Midbrain (tissue), 1 donor: Measurements from ENCODE around the gene COL23A1.

Experiments
- DNase-seq: peaks from one replicate; lab custom pipeline; 2025; lab: John Stamatoyannopoulos, UW

COL23A1 gene

DNA sequence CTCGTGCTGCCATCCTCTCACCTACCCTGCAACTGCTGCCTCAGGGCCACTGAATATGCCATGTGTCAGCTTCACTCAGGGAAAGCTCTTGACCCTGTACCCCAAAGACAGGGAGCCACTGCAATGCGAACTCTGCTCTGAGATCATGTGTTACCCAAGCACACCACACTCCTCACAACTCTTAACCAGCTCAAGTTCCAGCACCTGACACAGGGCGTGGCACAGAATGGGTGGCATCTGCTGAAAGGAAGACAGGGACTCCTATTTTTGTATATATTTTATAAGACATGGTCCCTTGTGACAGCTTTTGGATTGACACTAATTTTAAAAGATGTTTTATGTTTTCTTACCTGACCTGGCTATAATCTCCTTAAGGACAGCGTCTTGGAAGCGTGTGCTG lies 368.3 kb downstream of the COL23A1 start:
- DNase-seq, result no peak

DNA sequence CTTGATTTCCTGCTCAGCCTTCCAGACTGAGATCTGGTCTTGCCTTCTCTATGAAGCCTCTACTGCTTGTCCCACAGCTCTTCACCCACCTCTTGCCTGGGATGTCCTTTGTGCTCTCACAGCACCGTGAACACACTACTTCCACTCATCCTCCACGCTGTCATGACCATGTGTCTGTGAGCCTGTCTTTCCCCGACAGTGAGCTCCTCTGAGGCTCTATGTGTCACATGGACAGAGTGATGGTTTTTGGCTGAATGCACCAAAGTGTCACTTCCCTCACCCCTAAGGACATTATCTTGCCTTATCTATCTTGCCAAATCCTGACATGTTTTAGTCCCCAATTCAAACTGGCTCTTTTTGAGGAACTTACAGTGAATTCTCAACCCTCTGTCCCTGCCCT lies 368.9 kb downstream of the COL23A1 start:
- DNase-seq, result no peak

DNA sequence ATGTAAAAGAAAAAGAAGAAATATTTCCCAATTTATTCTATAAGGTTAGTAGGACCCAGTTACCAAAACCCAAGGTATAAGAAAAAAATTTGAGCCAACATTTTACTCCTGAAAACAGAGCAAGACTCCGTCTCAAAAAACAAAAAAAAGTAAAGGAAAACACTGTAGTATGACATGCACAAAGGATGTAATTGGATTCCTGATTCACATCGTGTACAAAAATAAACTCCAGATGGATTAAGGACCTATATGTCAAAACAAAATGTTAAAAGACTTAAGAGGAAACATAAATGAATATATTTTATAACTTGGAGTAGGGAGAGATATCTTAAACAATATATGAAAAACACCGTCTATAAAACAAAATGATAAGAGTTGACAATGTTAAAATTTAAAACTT lies 371.4 kb downstream of the COL23A1 start:
- DNase-seq, result no peak

DNA sequence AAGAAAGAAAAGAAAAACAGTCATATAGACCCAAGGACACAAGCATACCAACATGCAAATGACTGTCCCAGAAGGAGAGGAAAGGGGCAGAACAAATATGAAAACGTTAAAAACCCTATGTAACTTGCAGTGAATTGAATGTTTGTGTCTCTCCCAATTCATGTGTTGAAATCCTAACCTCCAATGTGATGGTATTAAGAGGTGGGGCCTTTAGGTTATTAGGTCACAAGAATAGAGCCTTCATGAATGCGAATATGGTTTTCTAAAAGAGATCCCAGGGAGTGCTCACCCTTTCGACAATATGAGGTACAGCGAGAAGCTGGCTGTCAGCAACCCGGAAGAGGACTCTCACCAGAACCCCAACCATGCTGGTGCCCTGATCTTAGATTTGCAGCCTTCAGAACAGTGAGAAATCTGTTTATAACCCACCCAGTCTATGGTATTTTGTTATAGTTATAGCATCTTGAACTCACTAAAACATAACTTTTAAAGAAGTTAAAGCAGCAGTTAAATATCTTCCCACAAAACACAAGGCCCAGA lies 371.9 kb downstream of the COL23A1 start:
- no peak for DNase-seq

DNA sequence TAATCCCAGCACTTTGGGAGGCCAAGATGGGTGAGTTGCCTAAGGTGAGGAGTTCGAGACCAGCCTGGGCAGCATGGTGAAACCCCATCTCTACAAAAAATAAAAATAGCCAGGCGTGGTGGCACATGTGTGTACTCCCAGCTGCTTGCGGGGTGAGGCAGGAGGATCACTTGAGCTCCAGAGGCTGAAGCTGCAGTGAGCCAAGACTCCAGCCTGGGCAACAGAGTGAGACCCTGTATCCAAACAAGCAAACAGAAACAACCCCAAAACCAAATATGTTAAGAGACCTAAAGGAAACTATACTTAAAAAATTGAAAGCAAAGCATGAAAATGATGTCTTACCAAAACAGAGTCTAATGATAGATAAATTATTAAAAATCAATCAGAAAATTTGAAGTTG lies 373.4 kb downstream of the COL23A1 start:
- DNase-seq, result no peak

DNA sequence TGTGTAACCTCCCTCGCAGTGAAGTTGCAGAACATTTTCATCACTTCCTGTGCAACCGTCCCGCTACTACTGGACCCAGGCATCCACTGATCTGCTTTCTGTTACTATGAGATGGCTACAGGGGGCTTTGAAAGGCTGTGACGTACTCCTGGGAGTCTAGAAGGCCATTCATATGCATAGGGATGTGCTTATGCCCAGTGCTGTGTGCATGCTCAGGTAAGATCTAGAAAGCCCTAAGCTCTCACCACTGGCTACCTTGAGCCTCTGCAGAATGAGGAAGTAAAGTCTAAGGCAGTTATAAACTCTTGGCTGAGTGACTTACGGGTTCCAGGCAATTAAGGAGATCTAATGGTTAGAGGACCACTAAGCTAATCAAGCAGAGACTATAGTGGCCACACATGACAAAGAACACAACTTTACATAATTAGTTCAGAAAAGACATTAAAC lies 374.1 kb downstream of the COL23A1 start:
- no peak for DNase-seq

DNA sequence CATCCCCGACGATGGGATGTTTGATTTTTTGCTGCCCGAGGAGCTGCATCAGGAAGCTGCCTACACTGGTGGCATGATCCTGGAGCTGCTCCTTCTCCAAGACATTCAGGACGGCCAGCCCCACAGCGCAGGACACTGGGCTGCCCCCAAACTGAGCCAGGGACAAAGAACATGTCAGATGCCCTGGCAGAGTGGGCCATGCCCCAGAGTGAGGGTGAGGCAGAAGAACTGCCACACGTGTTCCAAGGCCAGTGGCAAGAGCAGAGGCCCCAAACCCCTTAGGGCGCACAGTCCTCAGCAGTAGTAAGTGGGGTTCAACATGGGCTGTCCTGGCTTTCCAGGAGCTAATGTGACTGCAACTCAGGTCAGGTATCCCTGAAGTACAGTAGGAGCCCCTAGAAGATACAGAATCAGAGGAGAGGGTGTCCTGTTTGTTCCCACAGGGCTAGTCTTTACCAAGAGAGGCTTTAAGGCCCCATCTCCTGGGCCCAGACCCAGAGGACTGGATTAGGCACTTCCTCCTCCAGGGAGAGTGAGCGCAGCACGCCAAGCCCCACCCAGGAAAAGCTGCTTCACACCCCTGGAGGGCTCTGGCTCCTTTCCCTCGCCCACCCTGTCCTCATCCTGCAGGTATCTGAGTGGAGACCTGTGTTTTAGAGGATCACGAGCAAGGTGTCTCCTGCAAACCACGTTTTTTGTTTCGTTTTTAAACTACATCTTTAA lies 374.8 kb downstream of the COL23A1 start:
- no peak for DNase-seq

DNA sequence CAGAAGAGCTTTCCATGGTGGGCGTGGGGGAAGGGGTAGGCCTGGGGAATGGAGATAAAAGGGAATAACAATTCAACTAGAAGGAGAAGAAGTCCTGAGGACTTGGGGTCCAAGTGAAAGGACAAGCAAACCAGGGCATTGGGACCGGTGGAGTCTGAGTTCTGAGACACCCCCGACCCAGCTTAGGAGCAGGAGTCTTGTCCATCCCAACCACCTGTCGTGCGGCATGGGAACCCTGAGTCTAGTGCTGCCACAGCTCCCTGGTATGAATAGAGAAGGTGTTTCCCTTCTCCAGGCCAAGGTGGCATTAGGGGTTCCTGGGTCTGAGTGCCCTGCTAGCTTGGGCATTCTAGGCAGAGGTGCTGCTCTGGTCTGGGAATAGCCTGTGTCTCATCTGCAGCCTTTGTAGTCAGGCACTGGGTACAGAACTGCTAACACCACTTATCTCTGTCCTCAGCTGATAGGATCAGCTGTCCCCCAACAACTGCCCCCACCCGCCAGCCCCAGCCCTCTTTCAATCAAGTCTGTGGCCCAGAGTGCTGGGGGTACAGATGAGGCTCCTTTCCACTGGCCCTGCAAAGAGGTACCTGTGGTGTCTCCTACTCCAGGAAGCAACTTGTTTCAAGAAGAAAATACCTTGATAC lies 375.9 kb downstream of the COL23A1 start:
- no peak for DNase-seq

DNA sequence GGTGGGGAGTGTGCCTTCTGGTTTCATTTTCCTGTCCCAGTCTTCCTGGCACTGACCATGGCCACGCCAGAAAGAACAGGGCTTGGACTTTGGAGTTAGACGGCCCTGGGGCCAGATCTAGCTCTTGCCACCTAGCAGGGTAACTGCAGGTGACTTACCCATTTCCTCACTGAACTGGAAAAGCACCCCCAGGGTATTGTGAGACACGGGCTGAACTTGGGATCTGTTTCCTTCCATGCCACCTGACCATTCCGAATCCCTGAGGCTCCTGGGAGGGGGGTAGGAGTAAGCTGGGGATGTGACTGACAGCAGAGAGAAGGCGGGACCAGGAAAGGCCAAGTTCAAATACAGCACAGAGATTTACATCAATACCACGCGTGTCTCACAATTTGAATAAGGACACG lies 376.4 kb downstream of the COL23A1 start:
- no peak for DNase-seq

DNA sequence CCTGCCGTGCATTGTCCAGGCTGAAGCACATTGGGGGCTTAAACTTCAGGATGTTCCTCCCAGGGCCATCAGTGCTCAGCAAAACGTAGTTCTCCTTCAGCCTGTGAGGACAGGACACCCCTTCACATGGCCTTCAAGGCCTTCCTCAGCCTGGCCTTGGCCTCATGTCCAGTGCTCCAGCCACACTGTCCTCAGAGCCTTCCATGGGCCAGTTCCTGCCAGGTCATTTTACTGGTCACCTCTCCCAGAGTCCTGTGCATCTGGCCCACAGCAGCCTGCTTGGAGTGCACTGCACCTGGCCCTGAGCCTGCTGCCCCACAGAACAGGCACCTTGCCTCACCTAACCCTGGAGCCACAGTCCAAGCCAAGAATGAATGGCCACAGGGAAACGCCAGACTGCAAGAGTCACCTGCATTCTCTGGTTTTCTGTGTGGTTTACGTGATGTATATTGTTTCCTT lies 377.2 kb downstream of the COL23A1 start:
- DNase-seq, result no peak

DNA sequence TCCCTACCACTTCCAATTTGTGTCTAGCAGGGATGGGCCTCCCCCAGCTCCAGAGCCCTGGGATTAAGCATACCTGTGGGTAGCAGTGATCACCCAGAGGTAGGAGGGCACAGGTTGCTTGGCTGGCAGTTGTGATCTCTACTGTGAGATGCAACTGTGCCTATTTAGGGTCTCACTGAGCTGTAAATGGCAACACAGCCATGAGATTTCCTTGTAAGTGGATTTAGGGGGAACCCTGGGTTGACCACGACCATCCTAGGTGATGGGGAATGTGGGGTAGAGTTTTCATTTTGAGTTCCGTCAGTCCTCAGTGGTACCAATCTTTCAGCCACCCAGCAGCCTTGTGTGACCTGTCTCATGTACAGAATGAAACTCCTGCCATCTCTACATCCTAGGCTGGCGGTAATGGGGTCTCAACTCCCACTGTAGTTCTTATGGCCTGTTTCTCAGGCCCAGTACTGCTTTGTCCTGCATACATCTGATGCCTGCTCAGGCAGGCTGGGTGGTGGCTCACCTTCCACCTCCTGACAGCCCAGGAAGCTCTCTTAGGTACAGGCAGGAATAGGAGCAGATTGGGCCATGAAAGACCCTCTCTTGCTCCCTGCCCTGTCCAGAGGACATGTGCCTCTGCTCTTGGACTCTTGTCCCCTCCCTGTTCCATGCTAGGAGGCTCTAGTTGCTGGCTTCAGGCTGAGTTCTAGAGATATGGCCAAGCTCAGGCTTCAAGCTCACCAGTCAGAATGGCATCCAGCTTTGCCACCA lies 377.8 kb downstream of the COL23A1 start:
- no peak for DNase-seq

DNA sequence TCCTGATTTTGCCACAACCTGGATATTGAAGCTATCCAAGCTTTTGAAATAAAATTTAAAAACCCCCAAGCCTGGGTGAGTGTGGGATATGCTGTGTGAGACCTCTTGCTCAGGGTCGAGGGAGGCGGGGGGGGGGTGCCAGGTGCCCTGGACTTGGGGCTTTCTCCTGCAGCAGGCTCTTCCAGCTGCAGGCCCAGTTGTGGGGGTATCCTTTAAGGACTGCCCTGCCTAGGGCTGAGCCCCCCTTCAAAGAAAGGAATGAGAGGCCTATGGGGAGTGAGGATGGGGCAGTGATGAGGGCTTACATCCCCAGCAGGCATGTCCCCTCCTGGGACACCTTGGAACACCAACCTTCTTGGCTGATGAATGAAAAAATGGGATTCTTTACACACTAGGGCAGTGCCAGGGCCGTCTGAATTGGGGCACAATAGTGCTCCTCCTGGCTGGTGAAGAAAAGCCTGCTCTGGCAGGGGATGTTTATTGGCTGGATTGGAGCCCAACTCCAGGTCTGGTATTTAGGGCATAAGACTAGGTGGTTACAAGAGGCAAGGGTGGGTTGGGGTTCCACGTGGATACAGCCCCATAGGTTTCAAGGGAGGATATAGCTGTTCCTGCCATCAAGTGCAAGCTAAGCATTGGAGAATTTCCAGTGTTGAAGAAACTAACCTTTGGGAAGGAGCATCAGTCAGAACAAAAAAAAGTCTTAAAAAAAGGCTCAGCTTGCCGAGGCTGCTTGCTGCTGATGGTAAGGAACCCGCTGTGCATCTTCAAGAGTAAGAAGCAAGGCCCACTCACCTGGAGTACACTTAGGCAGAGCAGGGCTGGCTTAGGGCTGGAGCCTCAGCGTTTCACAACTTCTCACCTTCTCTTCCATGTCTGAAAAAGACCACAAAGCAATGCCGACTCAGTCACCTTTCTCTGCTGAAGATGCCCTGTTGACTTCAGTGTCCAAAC lies 378.8 kb downstream of the COL23A1 start:
- DNase-seq, result no peak

DNA sequence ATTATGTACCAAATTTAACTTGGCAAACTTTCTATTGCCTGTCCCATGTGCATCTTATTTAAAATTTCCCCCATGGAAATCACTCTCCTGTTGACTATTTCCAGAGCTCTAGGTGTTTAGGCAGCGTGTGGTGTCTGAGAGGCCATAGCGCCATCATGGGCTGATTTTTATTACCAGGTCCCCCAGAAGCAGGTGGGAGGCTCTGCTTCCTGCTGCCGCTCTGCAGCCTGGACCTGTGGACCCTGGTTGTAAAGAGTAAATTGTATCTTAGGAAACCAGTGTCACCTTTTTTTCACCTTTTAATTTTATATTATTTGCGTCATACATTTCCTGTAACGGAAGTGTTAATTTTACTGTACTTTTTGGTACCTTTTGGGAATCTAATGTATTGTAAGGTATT lies 379.5 kb downstream of the COL23A1 start:
- DNase-seq, result no peak

DNA sequence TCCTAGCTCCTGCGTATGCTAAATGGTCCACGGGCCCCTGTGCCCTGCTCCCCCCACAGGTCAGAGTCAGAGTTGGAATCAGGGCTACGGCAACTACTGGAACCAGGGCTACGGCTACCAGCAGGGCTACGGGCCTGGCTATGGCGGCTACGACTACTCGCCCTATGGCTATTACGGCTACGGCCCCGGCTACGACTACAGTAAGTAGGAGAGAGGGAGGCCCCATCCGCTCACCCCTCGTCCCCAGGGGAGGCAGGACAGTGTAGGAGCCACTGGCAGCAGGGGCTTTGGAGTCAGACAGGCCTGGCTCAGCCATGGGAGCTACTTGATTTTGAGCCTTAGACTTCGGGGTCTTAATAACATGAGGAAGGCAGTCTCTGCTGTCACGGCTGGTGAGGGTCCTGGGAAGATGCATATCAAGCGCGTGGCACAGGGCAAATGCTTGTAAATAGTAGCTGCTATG lies 380.1 kb downstream of the COL23A1 start:
- no peak for DNase-seq

DNA sequence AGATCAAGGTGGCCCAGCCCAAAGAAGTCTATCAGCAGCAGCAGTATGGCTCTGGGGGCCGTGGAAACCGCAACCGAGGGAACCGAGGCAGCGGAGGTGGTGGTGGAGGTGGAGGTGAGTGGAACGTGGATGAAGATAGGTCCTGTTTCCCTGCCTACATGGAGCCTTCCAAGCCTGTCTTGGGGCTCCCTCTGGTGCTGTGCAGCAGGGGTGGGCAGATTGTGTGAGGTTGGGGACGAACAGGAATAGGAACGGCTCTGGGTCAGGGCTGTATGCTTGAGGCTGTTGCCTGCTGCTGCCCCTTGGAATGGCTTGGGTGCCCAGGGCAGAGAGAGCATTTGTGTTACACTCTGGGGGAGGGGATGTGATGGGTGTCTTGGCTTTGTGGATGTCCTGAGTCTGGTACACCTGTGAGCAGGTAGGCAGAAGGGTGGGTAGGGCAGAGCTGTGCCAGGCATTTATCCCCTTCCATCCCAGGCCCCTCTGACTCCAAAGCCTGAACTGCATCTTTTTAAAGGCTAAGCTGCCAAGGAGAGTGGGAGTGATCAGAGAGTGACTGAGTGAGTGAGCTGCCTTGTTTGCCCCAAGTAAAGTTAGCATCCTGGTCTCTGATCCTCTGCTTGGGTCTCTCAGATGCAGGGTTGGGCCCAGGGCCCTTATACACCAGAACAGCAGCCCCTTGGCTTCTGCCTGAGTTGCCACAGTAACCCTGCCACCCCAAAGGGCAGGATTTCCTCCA lies 380.7 kb downstream of the COL23A1 start:
- no peak for DNase-seq

DNA sequence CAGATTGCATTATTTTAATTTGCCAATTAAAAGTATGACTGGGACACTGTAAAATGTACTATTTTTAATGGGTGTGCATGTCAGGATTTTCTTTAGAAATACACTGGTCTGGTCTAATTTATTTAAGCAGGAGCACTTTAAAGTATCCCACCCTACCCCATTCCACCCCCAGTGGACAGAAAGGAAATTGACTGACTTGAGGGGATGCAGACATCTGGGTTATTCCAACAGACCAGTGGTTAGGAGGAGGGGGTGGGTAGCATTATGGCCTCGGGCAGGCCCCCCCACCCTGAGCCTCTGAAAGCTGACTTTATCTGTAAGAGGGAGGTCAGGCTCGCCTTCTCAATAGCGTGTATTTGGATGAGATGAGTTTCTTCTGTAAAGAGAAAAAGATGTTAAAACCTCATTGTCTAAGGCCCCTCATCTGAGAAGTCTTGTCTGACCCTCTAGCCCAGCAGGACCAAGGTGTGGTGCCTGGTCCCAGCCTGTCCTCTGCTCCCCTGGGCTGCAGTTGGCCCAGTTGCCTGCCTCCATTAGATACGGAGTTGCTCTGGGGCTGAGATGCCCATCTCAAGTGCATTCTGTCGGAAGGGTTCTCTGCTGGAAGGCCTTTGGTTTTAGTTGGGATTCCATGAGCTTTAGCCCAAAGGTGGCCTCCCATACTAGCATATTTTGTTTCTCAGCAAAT lies 381.5 kb downstream of the COL23A1 start:
- no peak for DNase-seq

DNA sequence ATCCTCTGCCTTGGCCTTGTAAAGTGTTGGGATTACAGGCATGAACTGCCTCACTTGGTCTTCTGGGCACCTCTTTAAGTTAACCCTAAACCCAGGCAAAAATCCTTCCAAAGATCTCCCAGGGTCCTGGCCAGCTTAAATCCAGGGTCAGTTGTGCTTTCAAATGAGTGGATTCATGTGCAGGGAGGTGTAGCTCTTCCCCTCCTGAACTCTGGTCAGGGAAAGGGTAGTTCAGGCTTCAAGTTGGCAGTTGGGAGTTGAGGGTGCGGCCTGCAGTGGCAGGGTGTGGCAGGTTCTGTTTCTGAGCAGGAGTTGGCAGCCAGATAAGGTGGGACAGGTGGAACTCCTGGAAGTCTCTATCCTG lies 382.3 kb downstream of the COL23A1 start:
- DNase-seq, result no peak

DNA sequence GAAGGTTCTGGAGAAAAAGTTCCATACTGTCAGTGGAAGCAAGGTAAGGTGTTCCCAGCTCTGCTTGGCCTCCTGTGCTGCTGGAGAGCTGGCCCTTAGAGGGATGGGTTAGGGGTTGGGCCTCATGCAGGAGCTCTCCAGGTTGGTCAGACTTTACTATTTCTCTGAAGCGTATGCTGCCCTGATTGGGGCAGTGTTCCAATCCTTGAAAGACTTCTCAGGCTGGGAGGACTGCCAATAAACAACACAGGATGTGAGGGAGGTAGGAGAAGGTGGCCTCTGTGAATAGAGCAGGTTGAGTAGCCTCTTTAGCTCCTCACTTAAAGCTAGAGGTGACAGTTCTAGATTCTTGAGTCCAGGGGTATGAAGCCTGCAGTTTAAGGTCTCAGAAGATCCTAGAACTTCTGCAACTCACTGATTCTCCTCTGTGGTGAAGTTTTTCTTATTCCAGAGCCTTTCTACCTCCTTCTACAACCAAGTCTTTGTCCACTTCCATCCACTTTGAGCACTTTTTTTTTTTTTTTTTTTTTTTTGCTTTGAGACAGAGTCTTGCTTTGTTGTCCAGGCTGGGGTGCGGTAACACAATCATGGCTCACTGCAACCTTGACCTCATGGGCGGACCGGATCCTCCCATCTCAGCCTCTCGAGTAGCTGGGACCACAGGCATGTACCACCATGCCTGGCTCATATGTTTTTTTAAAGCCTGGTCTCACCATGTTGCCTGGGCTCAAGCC lies 382.8 kb downstream of the COL23A1 start:
- DNase-seq, result no peak
